Panc1 (cell line): ENCODE data around the gene P3R3URF.

Experiments used
- CTCF ChIP-seq: fragments of 450-650 bp; IDR thresholded peaks from 2 replicates; pipeline ENCODE4 v1.5.1; 2017; ENCODE audit warnings: mild to moderate bottlenecking
- POLR2AphosphoS5 ChIP-seq: IDR thresholded peaks from 2 replicates; pipeline ENCODE4 v1.6.1; 2012; ENCODE audit warnings: mild to moderate bottlenecking, low read depth, low read length, moderate library complexity
- REST ChIP-seq, 2 experiments: IDR thresholded peaks; 2 replicates each; pipeline ENCODE4 v1.6.1; 2011 to 2012; ENCODE audit warnings: low read depth in 2 of 2, control low read depth in 1 of 2, low read length in 1 of 2, mild to moderate bottlenecking in 1 of 2, moderate library complexity in 1 of 2; ENCODE audit not compliant: insufficient read depth in 1 of 2
- SIN3A ChIP-seq: IDR thresholded peaks from 2 replicates; pipeline ENCODE4 v1.6.1; 2012; ENCODE audit warnings: low read depth, mild to moderate bottlenecking, low read length, moderate library complexity, borderline replicate concordance; ENCODE audit not compliant: insufficient read depth
- TCF7L2 ChIP-seq: IDR thresholded peaks from 2 replicates; pipeline ENCODE4 v1.6.1; 2011; ENCODE audit warnings: mild to moderate bottlenecking, low read depth, low read length, inconsistent platforms

- TF ChIP-seq CTCF (no peak), REST (IDR thresholded peaks at IDR 0.05; ENCODE audit: insufficient read depth in 1 of 2, low read depth in 2 of 2, low read length in 1 of 2) (no peak), POLR2AphosphoS5 (no peak), TCF7L2 (no peak), SIN3A (no peak)
These were observed 20.3 kb upstream of the P3R3URF start for GRCh38 chr1:46196609-46197008.
